HCT116 (cell line): ENCODE results near the gene TTC36.

Source experiments
- CEBPB ChIP-seq: IDR thresholded peaks from 2 replicates; pipeline ENCODE4 v1.6.1; 2012; ENCODE audit warnings: low read depth
- CTCF ChIP-seq, 3 experiments: fragments of 200-600 bp in 1 of 3; sonication (generic) in 1 of 3; IDR thresholded peaks in 2 of 3; conservative IDR thresholded peaks in 1 of 3; 2 replicates each; pipeline ENCODE4 v1.5.1; 2012 to 2017; ENCODE audit warnings: low read depth in 2 of 3, low read length in 2 of 3, antibody characterized with exemption in 1 of 3, borderline replicate concordance in 1 of 3, control low read depth in 1 of 3, mild to moderate bottlenecking in 1 of 3, mixed read lengths in 1 of 3, mixed run types in 1 of 3, moderate library complexity in 1 of 3; ENCODE audit not compliant: insufficient read depth in 1 of 3
- EZH2 ChIP-seq: fragments of 200-600 bp; sonication (generic); IDR thresholded peaks from 2 replicates; pipeline ENCODE4 v1.6.1; 2017; ENCODE audit warnings: antibody characterized with exemption, mixed run types
- JUND ChIP-seq: IDR thresholded peaks from 2 replicates; pipeline ENCODE4 v1.6.1; 2012
- TCF7L2 ChIP-seq: IDR thresholded peaks from 2 replicates; pipeline ENCODE4 v1.7.0; 2011; ENCODE audit warnings: borderline replicate concordance, inconsistent platforms; ENCODE audit not compliant: insufficient read depth, insufficient read length; ENCODE audit errors: extremely low read depth
- YY1 ChIP-seq: IDR thresholded peaks from 2 replicates; pipeline ENCODE4 v1.6.1; 2011; ENCODE audit warnings: low read length, low read depth, moderate library complexity, mild to moderate bottlenecking; ENCODE audit not compliant: insufficient replicate concordance; ENCODE audit errors: extremely low read depth

- TF ChIP-seq CTCF (IDR thresholded peaks at IDR 0.05 in 2 of 3, conservative IDR thresholded peaks at IDR 0.05 in 1 of 3; ENCODE audit: borderline replicate concordance in 1 of 3, insufficient read depth in 1 of 3, low read depth in 2 of 3, low read length in 2 of 3) (no peak), YY1 (no peak), CEBPB (no peak), EZH2 (no peak), JUND (peak; percentile 70), TCF7L2 (no peak)
These were observed 10.2 kb downstream of the TTC36 start for GRCh38 chr11:118537409-118537980.
